Esophagus squamous epithelium (tissue), 5 donors: Measurements from ENCODE around the gene UTS2R. TPM values are rescaled to one million over a fixed set of nuclear protein-coding genes. Genes with fewer than 3 reads are reported as not detected.
"Not testable (repeated sequence)": the region's sequence is repeated elsewhere in the genome, so short reads cannot be mapped to it uniquely, and the experiment has no call there.

Experiments used
- DNase-seq: peaks from one replicate; lab custom pipeline; 2025; lab: John Stamatoyannopoulos, UW
- H3K27ac ChIP-seq, 4 donors: fragments of 200-600 bp; sonication (generic); one replicate each; pipeline ENCODE4 v1.5.1; 2016 to 2019; ENCODE audit warnings: mild to moderate bottlenecking in 1 of 4
- H3K27me3 ChIP-seq, 4 donors: fragments of 200-600 bp; sonication (generic); 1 replicate in 3 of 4; 2 replicates in 1 of 4; pipeline versions ENCODE4 v1.5.1 to v1.6.0; 2017 to 2021; ENCODE audit warnings: antibody characterized with exemption in 1 of 4
- H3K36me3 ChIP-seq, 3 donors: fragments of 200-600 bp; sonication (generic); one replicate each; pipeline ENCODE4 v1.5.1; 2016 to 2019
- H3K4me1 ChIP-seq, 3 donors: fragments of 200-600 bp; sonication (generic); one replicate each; pipeline ENCODE4 v1.5.1; 2017 to 2019
- H3K4me3 ChIP-seq, 4 donors: fragments of 200-600 bp; sonication (generic); 1 replicate in 3 of 4; 2 replicates in 1 of 4; pipeline ENCODE4 v1.5.1; 2016 to 2019; ENCODE audit warnings: mild to moderate bottlenecking in 2 of 4, moderate library complexity in 1 of 4
- H3K9me3 ChIP-seq, 3 donors: fragments of 200-600 bp; sonication (generic); one replicate each; pipeline ENCODE4 v1.5.1; 2016 to 2019
- POLR2A ChIP-seq, 4 donors: fragments of 450-650 bp; IDR thresholded peaks; one replicate each; pipeline ENCODE4 v1.6.1; 2017; ENCODE audit warnings: antibody characterized with exemption in 4 of 4, mild to moderate bottlenecking in 4 of 4, moderate library complexity in 3 of 4
- WGBS, 2 donors: methylation state at CpG; one replicate each; pipeline ENCODE4 v1.1.5; 2018; 5-methylcytosine and 5-hydroxymethylcytosine counted together
- intact Hi-C: fragments of 100-400 bp; cut with DNase I; formaldehyde crosslinking; loops from one replicate; pipeline ENCODE4 v1.15.0; 2022
- total RNA-seq, 4 donors: library from RNA; depleted of rRNA; stranded (reverse); fragments of >200 nt; gene quantifications; one replicate each; pipeline ENCODE4 v1.1.0, GENCODE V29; 2016
- TF ChIP-seq, protein P1 (sequence below), 6 experiments: fragments of 450-650 bp in 4 of 6; fragments of 200-600 bp in 2 of 6; sonication (generic) in 2 of 6; IDR thresholded peaks; one replicate each; pipeline ENCODE4 v1.5.1; 2016 to 2019; ENCODE audit warnings: antibody characterized with exemption in 6 of 6, mild to moderate bottlenecking in 4 of 6, moderate library complexity in 4 of 6
- donor health status: DM: yes; HTN: yes; CAD: no.

Gene UTS2R
- total RNA-seq, 4 donors from 2014 or later: not detected

DNA sequence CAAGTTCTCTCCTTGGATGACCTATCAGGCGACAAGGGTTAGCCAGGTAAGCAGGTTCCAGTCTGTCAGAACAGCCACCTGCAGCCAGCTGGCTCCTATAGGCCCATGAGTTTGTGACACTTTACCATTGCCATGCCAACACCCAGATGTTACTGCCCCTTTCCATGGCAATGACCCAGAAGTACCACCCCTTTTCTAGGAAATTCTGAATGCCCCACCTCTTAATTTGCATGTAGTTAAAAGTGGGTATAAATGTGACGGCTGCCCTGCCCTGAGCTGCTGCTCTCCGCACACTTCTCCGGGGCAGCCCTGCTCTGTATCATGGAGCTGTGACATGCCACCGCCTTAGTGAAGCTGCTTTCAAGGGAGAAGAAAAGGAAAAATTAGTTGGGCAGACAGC, 28.0 kb upstream of the UTS2R start:
- Histone ChIP-seq H3K27me3 (peaks cover 0 to 32% (median 0%) of the 10 kb centered on the region in 4 donors), H3K36me3 (no peaks in the 10 kb centered on the region), H3K27ac (no peak overlapping the region), H3K9me3 (no peaks in the 10 kb centered on the region), H3K4me3 (no peak overlapping the region), H3K4me1 (peaks cover 10 to 13% (median 11%) of the 10 kb centered on the region in 3 donors)
- WGBS, 2 donors: 88 to 91% methylated on average over 5 of the region's 5 CpGs
- no peak for DNase-seq
- TF ChIP-seq, protein P1, sequence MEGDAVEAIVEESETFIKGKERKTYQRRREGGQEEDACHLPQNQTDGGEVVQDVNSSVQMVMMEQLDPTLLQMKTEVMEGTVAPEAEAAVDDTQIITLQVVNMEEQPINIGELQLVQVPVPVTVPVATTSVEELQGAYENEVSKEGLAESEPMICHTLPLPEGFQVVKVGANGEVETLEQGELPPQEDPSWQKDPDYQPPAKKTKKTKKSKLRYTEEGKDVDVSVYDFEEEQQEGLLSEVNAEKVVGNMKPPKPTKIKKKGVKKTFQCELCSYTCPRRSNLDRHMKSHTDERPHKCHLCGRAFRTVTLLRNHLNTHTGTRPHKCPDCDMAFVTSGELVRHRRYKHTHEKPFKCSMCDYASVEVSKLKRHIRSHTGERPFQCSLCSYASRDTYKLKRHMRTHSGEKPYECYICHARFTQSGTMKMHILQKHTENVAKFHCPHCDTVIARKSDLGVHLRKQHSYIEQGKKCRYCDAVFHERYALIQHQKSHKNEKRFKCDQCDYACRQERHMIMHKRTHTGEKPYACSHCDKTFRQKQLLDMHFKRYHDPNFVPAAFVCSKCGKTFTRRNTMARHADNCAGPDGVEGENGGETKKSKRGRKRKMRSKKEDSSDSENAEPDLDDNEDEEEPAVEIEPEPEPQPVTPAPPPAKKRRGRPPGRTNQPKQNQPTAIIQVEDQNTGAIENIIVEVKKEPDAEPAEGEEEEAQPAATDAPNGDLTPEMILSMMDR (IDR thresholded peaks at IDR 0.05): no peak
- no peak for TF ChIP-seq POLR2A (IDR thresholded peaks at IDR 0.05)
- intact Hi-C loops: no loop called here

DNA sequence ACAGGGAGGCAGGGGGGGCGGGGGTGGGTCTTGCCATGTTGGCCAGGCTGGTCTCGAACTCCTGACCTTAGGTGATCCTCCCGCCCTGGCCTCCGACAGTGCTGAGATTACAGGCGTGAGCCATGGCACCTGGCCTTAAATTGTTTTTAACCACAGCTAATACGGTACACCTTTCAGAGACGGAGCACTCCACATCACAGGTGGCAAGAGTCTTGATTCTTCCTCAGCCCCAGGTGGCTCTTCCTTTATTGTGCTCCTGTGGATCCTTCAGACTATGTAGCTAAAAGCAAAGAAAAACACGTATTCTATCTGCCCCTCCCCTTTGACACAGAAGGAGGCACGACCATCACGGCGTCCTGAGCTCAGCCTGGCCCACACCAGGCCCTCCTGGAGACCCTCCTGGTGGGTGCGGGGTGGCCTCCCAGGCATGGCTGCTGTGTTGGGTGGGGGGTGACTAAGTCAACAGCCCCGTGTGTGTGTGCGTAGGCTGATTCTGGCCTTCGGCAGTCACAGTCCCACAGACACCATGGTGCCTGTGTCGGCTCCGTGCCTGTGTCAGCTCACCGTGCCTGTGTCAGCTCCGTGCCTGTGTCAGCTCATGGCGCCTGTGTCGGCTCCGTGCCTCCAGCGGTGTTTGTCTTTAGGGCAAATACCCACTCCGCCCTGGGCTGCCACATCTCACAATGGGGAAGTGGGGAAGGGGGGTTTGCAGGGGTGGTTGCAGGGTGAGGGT, 27.2 kb upstream of the UTS2R start:
- intact Hi-C loops: no loop called here
- Histone ChIP-seq H3K27ac (no peak overlapping the region), H3K27me3 (peaks cover 0 to 37% (median 0%) of the 10 kb centered on the region in 4 donors), H3K4me3 (no peak overlapping the region), H3K9me3 (no peaks in the 10 kb centered on the region), H3K36me3 (no peaks in the 10 kb centered on the region), H3K4me1 (peaks cover 4 to 5% (median 4%) of the 10 kb centered on the region in 3 donors)
- no peak for TF ChIP-seq POLR2A (IDR thresholded peaks at IDR 0.05)
- TF ChIP-seq, protein P1 (IDR thresholded peaks at IDR 0.05): no peak
- DNase-seq: no peak
- WGBS, 2 donors: 73 to 83% methylated on average over 11 to 13 of the region's 24 CpGs

DNA sequence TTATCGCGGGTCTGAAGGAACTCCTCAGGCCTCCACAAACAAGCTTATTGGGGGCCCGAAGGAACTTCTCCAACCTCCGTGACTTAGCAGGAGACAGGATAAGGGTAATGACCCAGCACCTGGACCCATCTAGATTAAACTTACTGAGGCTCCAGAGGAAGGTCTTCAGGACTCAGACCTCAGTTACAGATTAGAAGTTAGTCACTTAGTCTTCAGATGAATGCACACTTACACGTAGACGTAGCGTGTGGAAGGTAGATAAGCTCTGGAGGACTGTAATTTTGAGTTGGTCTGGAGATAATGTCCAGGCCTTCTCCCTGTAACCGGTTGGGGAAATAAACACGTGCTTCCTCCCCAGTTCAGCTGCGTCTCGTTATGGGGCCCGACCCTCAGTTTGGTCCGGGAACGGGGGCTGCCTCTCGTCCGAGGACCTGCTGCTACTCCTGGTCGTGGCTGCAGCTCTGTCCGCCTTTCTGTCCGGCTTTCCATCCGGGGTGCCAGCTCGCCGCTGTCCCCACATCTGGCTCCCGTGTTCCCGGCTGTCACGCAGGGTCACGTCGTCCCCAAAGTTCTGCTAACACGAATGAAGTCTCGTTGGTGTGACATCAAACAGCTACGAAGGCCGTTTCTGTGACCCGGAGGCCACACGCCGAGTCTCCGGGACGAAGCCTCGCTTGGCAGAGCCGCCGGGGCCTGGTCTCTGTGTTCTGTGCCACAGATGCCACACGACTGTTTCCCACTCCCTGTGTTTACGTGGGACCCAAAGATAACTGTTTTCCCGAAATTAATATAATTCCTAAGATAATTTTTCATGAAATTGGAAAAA, 26.2 kb upstream of the UTS2R start:
- H3K9me3 ChIP-seq: no peaks in the 10 kb centered on the region
- no peak overlapping the region for H3K27ac ChIP-seq
- intact Hi-C loops: no loop called here
- 84 to 87% methylated on average over 28 to 29 of the region's 42 CpGs for WGBS, 2 donors
- H3K4me1 ChIP-seq: no peaks in the 10 kb centered on the region
- H3K27me3 ChIP-seq: peaks cover 0 to 43% (median 0%) of the 10 kb centered on the region in 4 donors
- no peaks in the 10 kb centered on the region for H3K36me3 ChIP-seq
- no peak for DNase-seq
- no peak for TF ChIP-seq POLR2A (IDR thresholded peaks at IDR 0.05)
- TF ChIP-seq, protein P1 (IDR thresholded peaks at IDR 0.05): no peak
- no peak overlapping the region for H3K4me3 ChIP-seq

DNA sequence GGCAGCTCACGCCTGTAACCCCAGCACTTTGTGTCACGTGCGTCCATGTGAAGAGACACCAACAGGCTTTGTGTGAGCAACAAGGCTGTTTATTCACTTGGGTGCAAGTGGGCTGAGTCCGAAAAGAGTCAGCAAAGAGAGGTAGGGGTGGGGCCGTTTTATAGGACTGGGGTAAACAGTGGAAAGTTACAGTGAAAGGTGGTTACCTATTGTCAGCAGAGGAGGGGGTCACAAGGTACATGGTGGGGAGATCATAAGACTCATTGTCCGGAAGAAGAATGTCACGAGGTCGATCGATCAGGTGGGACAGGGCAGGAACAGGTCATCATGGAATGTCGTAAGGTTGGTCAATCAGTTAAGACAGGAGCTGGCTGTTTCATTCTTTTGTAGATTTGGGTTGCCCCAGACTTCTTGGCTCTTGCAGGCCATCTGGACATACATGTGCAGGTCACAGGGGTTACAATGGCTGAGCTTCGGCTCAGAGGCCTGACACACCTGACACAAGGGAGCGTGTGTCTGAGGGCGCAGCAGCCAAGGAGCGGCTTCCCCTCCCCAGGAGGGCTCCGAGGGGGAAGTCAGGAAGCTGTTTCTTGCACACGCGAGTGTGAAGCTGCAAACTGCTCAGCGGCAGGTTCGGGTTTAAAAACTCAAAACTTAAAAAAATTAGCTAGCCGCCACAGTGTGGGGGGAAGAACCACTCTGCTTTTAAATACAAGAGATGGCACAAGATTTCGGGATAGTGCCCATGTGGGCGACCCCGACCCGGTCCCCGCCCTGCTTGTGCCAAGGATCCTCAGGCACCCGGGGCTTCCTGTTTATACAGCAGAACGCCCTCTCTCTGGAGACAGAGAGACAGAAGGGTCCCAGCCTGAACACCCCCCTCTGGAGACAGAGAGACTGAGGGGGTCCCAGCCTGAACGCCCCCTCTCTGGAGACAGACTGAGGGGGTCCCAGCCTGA, 24.9 kb upstream of the UTS2R start:
- H3K36me3 ChIP-seq: no peaks in the 10 kb centered on the region
- peaks cover 0 to 3% (median 0%) of the 10 kb centered on the region in 3 donors for H3K4me1 ChIP-seq
- TF ChIP-seq, protein P1 (IDR thresholded peaks at IDR 0.05): no peak
- no peak for TF ChIP-seq POLR2A (IDR thresholded peaks at IDR 0.05)
- peaks cover 0 to 56% (median 0%) of the 10 kb centered on the region in 4 donors for H3K27me3 ChIP-seq
- H3K27ac ChIP-seq: no peak overlapping the region
- no peaks in the 10 kb centered on the region for H3K9me3 ChIP-seq
- no peak overlapping the region for H3K4me3 ChIP-seq
- intact Hi-C loops: no loop called here
- no peak for DNase-seq
- 69 to 74% methylated on average over 14 to 15 of the region's 28 CpGs for WGBS, 2 donors

DNA sequence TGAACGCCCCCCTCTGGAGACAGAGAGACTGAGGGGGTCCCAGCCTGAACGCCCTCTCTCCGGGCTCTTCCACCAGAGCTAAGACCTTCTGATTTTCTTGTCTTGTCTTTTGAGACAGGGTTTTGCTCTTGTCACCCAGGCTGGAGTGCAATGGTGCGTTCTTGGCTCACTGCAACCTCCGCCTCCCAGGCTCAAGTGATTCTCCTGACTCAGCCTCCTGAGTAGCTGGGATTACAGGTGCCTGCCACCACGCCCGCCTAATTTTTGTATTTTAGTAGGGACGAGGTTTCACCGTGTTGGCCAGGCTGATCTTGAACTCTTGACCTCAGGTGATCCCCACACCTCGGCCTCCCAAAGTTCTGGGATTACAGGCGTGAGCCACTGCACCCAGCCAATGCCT, 23.6 kb upstream of the UTS2R start:
- H3K36me3 ChIP-seq, H3K27ac ChIP-seq, H3K9me3 ChIP-seq, intact Hi-C loops, H3K4me3 ChIP-seq, DNase-seq, H3K4me1 ChIP-seq: not testable (repeated sequence)
- WGBS, 2 donors: 61 to 77% methylated on average over 10 to 11 of the region's 11 CpGs
- peaks cover 0 to 44% (median 0%) of the 10 kb centered on the region in 4 donors for H3K27me3 ChIP-seq
